ENCODE data around the gene CRB1.

DNA sequence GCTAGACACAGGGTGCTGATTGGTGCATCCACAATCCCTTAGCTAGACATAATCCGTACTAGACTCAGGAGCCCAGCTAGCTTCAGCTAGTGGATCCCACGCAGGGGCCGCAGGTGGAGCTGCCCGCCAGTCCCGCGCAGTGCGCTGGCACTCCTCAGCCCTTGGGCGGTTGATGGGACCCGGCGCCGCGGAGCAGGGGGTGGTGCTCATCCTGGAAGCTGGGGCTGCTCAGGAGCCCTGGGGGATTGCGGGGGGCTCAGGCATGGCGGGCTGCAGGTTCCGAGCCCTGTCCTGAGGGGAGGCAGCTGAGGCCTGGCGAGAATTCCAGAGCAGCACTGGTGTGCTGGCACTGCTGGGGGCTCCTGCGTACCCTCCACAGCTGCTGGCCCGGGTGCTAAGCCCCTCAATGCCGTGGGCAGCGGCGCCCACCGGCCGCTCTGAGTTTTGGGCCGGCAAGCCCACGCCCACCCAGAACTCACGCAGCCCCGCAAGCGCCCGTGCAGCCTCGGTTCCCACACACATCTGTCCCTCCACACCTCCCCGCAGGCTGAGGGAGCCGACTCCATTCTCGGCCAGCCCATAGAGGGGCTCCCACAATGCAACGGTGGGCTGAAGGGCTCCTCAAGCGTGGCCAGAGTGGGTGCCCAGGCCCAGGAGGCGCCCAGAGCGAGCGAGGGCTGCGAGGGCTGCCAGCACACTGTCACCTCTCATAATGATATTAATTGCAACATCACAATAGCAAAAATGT is 87.4 kb downstream of the CRB1 start:
- TF ChIP-seq, protein P1, sequence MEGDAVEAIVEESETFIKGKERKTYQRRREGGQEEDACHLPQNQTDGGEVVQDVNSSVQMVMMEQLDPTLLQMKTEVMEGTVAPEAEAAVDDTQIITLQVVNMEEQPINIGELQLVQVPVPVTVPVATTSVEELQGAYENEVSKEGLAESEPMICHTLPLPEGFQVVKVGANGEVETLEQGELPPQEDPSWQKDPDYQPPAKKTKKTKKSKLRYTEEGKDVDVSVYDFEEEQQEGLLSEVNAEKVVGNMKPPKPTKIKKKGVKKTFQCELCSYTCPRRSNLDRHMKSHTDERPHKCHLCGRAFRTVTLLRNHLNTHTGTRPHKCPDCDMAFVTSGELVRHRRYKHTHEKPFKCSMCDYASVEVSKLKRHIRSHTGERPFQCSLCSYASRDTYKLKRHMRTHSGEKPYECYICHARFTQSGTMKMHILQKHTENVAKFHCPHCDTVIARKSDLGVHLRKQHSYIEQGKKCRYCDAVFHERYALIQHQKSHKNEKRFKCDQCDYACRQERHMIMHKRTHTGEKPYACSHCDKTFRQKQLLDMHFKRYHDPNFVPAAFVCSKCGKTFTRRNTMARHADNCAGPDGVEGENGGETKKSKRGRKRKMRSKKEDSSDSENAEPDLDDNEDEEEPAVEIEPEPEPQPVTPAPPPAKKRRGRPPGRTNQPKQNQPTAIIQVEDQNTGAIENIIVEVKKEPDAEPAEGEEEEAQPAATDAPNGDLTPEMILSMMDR (conservative IDR thresholded peaks at IDR 0.05; ENCODE audit: low read depth in 2 of 2): no peak
- TF ChIP-seq POLR2AphosphoS5 (IDR thresholded peaks at IDR 0.05; ENCODE audit: low read depth): no peak
- no peak for TF ChIP-seq ZNF331 (CRISPR knock-in tag; IDR thresholded peaks at IDR 0.05; ENCODE audit: low read depth)
- TF ChIP-seq CREB1 (CRISPR knock-in tag; IDR thresholded peaks at IDR 0.05; ENCODE audit: low read depth): no peak
- TF ChIP-seq EZH2 (IDR thresholded peaks at IDR 0.05; ENCODE audit: low read depth, unreplicated experiment): no peak
- TF ChIP-seq EZH2phosphoT487 (IDR thresholded peaks at IDR 0.05; ENCODE audit: unreplicated experiment): no peak
- TF ChIP-seq, protein P2, sequence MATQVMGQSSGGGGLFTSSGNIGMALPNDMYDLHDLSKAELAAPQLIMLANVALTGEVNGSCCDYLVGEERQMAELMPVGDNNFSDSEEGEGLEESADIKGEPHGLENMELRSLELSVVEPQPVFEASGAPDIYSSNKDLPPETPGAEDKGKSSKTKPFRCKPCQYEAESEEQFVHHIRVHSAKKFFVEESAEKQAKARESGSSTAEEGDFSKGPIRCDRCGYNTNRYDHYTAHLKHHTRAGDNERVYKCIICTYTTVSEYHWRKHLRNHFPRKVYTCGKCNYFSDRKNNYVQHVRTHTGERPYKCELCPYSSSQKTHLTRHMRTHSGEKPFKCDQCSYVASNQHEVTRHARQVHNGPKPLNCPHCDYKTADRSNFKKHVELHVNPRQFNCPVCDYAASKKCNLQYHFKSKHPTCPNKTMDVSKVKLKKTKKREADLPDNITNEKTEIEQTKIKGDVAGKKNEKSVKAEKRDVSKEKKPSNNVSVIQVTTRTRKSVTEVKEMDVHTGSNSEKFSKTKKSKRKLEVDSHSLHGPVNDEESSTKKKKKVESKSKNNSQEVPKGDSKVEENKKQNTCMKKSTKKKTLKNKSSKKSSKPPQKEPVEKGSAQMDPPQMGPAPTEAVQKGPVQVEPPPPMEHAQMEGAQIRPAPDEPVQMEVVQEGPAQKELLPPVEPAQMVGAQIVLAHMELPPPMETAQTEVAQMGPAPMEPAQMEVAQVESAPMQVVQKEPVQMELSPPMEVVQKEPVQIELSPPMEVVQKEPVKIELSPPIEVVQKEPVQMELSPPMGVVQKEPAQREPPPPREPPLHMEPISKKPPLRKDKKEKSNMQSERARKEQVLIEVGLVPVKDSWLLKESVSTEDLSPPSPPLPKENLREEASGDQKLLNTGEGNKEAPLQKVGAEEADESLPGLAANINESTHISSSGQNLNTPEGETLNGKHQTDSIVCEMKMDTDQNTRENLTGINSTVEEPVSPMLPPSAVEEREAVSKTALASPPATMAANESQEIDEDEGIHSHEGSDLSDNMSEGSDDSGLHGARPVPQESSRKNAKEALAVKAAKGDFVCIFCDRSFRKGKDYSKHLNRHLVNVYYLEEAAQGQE (IDR thresholded peaks at IDR 0.05; ENCODE audit: unreplicated experiment): no peak
- no peak for TF ChIP-seq JUNB (IDR thresholded peaks at IDR 0.05; ENCODE audit: unreplicated experiment)
- TF ChIP-seq ZNF114 (CRISPR knock-in tag; IDR thresholded peaks at IDR 0.05): no peak
